MV-4-11 (cell line): Measurements from ENCODE around the gene FOXC1.

Source experiments
- DNase-seq: peaks from one replicate; lab custom pipeline; 2025; lab: John Stamatoyannopoulos, UW

Gene FOXC1

DNA sequence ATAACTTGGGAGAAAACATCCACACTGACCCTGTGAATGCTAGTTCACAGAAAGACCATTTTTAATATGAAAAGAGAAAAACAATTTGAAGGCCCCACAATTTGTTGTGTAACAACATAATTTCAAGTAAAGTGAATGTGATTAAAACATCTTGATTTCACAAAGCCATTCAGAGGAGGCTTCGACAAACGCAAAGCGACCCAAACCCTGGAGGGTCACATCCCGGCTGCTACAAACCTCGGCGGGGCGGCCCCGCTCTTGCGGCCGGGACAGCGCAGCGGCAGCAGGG, 14.0 kb downstream of the FOXC1 start:
- no peak for DNase-seq

DNA sequence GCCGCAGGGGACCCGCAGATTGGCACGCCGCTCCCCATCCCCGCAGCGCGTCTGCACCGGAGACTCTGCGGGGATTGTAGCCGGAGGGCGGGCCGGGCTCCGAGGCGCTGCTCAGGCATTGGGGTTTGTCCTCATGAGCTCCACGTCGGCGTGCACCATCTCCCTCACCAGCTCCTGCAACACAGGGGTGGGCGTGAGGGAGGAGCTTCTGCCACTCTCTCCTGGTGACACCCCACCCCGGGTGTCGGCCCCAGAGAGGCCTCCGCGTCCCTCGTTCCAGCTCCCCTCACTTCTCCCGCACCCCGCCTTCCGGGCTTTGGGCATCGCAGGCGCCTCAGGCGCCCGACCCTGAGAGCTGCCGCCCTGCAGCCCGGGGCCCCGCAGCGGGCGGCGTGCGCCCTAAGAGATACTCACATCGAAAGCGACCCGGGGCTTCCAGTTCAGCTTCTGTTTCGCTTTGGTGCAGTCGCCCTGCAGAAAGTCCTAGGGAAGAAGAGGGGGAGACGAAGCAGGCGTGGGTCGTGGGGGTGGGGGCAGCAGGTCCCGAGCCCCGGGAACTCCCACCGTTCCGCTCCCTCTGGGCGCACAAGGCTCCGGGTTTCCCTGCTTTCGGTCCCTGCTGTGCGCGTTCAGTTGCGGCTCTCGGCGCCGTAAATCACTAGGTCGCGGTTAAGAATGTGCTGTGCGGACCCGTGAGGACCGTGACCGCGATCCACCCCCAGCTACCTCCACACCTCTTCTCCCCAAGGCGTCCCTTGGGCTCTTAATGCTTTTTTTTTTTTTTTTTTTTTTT, 14.5 kb downstream of the FOXC1 start:
- DNase-seq, result no peak

DNA sequence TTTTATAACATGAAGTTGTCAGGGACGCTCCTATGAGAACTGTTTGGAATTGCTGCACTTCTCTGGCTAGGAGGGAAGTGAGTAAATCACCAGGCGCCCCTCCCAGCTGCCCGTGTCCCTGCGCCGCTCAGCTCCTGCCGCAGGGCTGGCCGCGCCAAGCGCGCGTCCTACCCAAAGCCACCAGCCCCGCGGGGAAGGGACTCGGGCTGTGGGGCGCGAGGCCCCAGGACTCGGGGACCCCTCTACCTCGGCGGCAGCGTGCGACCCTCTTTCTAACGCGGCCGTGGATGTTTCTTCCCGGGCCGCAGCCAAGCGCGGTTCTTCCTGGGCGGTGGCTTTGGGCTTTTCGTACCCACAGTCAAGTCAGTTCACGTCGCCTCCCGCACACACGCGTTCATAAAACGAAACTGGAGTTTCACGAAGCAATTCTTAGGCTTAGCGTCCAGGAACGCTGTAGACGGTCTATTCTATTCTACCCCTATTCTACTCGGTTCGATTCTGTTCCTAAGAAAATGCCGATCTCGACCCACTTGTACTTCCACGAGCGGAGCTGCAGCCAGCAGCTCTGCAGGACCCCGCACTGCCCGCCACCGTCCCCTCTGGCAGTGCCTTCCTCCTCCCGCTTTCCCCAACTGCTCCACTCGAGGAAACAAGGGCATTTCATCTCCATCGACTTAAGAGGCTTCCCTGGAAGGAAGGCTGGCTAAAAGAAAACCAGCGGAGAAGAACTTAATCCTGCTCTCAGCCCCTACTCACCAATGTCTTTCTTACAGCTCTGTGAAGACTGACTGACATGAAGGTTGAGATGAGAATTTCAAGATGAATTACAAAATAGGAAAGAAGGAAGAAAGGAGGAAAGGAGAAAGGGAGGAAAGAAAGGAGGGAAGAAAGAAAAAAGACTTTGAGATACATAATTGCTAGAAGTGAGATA, 15.4 kb downstream of the FOXC1 start:
- DNase-seq, result peak; percentile 17

DNA sequence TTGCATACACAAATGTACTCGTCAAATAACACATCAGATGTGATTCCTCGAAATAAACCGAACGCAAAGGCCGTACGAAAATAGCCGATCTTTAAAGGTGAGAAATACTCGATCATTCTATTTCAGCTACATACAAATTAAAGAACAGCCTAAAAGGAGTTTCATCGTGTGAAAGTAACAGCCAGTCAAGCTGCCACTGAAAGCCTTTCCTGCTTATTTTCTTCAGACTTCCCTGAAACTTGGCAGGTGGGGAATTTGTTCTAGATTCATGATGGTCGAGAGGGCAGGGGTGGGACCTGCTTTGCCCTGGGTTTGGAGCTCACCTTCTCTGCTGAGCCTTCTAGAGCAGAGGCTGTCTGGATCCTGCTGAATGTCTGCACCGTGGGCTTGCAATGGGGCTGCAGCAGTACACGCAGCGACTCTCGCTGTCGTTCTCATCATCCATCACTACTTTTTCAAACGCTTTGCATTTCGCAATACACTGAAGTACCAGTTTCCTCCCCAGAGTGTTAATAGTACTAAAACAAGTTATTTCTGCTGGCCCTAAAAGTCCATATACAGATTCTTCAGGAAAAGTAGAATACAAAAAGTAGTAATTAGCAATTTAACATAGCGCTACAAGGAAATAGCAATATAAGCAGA, 16.2 kb downstream of the FOXC1 start:
- no peak for DNase-seq

DNA sequence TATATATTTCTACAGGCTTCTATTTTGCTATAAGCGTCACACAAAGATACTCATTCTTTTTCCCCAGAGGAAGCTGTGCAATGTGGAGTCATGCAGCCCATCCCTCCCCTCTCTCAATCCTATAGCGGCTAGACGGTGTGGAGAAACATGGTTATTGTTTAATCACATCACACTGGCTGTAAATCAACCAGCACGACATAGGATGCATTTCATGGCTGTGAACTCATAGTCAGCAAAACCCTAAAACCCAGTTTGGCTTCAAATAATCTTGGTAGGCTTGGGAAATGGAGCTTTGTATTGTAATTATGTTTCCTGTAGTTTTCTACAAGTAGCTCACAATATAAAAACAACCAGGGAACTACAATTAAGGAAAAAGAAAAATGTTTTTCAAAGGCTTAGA, 16.8 kb downstream of the FOXC1 start:
- DNase-seq, result no peak

DNA sequence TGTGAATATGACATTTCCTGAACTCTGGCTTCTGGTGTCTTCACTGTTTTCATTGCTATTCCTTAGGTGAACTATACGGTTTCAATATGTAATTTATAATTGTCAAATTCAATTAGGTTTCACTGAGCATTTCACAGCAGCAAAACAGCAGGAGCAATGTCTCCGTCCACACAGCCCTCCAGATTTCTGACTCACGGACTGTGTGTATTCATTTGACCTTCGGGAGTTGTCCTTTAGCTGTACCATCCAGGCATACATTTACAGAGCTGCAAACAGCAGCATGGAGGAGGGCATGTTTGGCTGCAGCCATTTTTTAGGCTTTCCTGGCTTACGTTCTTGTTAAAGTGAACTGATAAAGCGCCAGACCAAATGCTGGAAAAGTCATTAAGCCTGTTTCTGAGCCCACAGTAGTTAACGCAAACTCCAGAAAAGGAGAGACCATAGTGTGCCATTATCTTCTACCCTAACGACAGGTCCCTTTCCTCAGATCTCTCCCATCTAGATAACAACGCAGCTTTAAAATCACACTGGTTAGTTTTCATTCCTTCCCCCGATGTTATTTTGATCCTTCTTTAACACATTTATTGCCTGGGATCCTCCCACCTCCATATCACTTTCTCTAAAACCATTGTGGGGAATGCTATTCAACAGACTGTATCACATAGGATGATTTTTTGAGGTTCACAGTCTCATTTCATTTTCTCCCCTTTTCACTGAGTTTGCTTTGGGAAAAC, 18.3 kb downstream of the FOXC1 start:
- no peak for DNase-seq

DNA sequence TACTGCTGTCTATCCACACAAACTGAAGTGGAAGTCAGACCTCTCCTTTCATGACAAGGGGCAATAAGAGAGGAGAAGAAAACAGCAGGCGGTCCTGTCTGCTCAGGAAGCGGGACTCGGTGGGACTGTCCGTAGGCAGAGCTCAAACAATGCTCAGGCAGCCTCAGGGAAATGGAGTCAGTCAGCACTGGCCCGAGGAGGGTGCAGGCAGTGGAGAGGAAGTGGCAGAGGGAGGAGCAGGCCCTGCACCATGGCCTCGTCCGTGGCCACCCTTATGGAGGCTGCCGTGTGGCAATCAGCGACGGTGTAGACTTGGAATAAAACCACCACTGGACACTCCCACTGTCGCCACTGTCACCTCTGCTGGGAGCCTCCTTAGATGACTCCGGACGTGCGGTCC, 19.6 kb downstream of the FOXC1 start:
- no peak for DNase-seq

DNA sequence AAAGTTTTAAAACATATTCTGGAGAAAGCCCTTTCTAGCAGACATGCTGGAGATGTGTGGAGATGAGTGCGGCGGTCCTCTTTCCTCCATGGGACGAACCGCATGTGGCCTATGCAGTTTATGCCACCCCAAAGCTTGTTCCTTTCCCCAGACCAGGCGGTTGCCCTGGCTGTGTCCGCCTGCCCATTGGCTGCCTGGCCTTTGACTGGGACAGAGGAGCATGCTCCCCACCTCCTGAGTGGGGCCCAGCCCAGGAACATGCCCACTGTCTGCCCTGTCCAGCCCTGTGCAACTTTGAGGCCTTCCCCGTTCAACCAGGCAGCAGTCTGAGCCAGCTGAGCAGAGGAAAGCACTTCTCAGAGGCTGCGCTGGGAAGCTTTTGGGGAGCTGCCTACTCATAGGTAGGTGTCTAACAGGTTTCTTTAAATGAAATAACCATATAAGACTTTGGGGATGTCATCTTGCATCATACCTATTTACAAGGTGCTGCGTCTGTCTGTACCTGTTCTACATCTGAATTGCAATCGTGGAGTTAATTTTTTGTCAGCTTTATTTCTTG, 20.6 kb downstream of the FOXC1 start:
- no peak for DNase-seq

DNA sequence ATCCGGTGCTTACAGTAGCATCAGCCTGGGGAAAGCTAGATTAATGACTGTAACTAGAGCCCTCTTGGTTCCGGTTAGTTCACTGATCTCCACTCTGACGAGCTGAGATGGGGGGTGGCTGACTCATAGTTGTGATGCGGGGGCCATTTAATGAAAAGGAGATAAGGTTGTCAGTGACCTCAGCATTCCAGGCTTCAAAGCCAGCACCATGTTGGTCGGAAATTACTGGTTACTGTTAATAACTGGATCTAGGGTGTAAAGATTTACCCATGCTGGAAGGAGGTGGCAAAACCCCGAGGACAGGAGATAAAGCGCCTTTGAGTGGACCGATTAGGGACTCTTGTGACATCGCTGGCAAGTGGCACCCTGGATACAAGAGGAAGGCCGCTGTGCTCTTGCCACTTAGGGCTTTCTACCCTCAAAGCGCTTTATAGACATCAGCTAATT, 21.1 kb downstream of the FOXC1 start:
- no peak for DNase-seq

DNA sequence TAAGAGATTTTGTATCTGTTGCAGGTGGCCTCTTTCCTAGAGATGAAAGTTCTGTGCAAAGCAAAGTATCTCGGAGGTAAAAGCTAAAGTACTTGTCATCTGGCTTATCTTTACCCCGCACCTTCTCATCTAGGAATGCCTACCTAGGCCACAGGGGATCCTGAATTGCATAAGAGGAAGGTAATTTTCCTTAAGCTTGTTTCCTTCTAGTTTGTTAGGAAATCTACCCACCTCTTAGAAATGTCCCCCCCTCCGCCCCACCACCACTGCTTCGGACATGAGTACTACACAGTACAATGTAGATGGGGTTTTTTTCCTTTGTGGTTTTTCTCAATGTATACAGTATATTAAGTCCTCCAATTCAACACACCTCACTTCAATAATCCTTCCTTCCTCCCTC, 21.5 kb downstream of the FOXC1 start:
- no peak for DNase-seq

DNA sequence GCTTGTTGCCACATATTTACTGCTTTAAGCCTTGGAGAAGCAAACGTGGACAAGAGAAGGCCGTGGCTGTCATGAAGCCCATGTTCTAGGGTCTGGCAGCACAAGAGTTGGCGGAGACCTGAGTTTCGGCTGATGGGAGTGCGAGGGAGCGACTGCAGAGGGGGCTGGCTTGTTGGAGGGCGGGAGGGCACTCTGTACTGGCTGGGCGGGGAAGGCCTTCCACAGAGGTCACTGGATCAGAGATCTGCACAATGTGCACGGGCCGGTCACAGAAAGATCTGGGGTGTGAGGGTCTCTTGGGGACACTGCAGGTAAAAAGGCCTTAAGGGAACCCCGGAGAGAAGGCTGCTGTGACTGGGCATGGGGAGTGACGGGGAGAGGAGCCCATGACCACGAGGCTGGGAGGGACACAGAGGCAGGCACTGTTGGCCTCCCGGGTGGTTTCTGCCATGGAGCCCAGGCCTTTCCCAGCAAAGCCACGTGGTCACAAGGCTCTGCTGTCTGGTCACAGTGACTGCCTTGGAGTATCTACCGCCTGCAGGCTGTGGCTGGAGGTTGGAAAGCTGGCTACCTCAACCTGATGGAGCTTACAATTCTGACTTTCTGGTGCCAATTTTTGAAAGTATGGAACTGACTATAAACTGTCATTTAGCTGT, 23.8 kb downstream of the FOXC1 start:
- DNase-seq, result no peak

DNA sequence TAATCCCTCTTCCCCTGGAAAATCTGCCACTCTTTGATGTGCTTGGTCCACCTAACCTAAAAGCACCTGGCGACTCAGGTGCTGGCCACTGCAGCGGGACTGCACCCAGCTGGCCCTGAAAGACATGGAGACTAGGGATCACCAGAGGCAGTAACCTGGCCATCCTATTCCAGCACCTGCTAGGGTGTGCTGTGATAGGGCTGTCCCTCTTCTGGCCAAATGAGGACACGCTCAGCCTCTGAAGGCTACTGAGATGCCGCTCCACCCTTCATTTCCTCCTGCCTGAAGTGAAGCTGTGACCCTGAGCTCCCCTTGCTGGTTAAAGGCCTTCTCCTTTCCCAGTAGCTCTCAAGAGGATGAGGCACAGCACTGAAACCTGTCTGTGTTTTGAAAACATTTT, 24.4 kb downstream of the FOXC1 start:
- no peak for DNase-seq

DNA sequence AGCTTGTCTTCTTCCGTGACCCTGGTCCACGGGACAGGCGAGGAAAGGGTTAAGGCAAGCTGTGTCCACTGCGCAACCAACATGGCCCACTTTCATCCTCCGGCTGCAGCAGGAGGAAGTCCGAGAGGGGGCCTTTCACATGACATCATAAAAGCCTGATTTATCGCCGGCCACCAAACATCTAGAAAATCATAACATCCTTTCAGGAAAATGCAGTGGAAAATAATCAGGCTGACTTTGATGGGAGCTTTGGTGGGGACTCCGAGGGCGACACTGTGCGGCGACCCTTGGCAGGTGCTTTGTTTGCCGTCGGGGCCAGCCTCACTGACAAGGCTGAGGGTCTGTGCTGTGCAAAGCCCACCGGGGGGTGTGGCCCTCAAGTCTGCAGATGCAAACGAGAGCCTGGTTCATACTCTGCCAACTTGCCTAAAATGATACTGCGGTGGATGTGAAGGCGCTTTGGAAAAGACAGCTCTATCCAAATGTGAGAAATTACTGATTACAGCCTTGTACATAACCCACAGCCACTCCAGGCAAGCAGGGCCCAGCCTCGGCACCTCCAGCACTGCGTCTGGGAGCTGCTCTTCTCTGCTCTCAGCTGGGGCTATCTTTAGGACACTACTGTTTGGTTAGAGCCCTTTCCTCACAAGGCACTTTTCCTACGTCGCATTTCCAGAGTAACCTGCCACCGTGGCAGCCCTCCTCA, 25.7 kb downstream of the FOXC1 start:
- DNase-seq, result no peak

DNA sequence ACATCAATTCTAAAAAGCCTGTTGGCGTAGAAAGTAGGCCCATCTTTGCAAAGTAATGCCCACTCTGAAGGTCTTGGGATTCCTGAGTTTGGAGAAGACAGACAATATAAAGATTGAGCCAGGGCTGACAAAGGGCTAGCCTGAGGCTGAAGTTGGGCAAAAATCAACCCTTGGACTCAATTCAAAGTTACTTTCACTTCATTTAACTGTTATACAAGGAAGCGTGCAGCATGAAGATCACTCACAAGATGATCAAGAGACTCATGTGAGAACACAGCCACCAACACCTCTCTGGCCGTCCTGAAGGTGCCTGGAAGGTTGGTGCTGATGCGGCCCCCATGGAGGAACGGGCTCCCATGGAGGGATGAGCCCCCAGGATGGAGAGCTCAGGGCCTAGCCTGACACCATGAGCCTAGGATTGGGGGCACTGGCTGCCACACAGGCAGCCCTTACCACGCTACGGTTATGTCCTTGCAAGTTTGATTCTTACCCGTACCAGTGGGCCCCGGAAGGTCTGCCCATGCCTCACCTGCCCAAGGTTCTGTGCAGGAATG, 26.6 kb downstream of the FOXC1 start:
- no peak for DNase-seq

DNA sequence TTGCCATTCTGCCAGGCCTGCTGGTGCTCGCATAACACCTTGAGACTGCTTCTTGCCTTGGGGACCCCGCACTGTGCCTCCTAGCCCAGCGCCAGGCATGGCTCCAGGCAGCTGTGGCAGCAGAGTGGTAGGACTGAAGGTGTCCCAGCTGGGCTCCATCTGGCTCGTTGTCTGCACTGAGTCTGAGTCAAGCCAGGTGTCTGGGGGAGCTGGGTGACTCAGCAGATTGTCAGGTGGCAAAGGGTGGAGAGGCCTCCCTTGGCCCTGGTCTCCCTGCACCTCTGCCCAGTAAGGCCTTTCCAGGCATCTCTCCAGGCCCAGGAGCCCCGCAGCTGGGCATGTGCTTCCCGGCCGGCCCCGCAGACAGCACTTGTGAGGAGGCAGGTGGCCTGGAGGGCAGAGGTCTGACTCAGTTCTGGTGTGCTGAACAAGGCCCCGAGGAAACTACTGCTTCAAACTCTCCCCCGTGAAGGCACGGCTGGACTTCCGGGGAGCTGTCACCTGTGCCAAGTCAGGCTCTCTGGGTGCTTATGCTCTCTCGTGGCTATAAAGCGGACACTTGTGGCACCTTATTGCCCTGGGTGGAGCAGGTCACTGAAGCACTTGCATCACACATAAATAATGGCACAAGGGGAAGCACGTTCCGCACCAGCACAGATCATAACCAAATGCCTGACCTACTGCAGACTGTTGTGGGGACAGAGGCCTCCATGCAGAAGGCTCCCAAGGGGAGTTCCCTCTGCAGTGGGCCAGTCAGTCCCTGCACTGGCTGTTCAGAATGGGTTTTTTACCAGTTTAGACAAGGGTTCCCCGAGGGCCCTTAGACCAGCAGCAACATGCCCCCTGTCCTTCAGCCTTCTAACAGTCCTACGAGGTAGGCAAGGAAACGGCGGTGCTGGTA, 27.5 kb downstream of the FOXC1 start:
- DNase-seq, result no peak

DNA sequence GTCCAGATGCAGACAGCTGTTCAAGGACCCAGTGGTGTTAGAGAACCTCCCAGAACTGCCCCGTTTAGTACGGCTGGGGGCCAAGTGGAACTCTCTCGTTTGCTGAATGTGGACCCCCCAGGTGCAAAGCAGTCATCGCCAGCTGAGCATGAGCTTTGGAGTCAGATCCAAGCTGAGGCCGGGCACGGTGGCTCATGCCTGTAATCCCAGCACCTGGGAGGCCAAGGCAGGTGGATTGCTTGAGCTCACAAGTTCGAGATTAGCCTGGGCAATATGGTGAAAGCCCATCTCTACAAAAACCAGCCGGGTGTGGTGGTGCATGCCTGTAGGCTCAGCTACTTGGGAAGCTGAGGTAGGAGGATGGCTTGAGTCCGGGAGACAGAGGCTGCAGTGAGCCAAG, 29.7 kb downstream of the FOXC1 start:
- DNase-seq, result no peak

DNA sequence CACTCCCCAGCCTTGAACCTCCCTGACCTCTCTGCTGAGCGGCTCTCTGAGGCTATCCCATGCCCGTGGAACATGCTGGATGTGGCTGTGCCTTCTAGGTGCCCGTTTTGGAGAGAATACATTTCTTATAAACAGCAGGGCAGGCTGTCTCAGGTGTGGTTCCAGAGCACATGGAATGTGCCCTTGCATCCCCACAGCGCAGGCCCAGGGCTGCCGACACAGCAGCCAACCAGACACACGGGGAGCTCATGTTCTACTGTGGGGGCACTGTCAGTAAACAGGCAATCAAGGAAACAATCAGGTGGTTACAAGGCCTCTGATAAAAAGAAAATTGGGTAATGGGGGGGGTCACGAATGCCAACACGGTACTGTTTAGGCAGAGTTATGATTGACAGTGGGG, 30.8 kb downstream of the FOXC1 start:
- DNase-seq, result no peak

DNA sequence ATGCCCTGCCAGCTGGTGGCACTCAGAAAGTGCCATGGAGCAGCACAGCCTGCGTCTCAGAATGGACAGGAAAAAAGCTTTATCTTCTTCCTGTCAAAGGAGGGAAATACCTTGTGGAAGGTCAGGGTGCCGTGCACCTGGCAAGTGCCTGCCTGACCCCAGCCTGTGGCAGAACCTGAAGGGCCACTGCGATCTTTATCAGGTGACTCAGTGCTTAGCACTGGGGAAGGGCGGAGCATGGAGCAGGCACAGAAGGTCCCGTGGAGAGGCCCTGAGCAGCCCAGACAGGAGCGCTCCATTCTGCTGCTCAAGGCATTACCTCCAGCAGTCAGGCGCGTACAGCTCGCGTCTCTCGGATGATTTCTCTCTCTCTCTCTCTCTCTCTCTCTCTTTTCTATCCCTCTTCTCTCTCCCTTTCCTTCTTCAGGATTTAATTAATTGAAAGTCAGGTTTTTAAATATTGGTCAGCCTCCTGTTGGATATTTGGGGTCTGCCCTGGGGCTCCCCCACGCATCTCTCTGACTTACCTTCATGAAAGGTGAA, 31.7 kb downstream of the FOXC1 start:
- no peak for DNase-seq

DNA sequence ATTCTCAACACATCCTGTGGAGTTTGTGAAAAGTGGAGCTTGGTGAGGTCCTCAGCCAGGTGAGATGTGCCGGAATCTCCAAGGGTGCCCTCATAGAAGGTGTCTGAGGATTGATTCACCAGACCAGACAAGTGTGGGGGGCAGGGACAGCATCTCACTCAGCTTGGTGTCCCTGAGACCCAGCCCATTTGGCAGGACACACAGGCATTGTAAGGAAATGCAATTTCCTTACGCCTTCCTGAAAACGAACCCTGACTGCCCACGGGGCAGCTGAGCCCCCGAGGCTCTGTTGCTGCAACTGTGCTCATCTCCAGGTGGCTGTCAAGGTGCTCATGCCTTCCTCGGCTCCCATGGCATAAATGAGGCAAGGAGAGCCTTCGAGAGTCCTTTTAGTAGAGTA, 33.4 kb downstream of the FOXC1 start:
- DNase-seq, result no peak
